ENCODE data around the gene RPA1. TPM values are rescaled to one million over a fixed set of nuclear protein-coding genes. Genes with fewer than 3 reads are reported as not detected.

RPA1 gene
- total and polyA plus RNA-seq, 10 of the 15 experiments (the other 5 are each of a cell fraction or from before 2014, with no cell fraction given) = 35.9 to 198 (median 71.2) TPM

GRCh38 chr17:1834380-1835149, 4.8 kb downstream of the RPA1 start (continued):
- TF ChIP-seq USF1 (IDR thresholded peaks at IDR 0.05; ENCODE audit: borderline replicate concordance, extremely low read length, insufficient read depth, low read depth, low read length) (peak; percentile 6), E2F8 (IDR thresholded peaks at IDR 0.05; ENCODE audit: low read depth, partially characterized antibody) (no peak), SPI1 (IDR thresholded peaks at IDR 0.05; ENCODE audit: borderline replicate concordance, insufficient read depth, low read depth, low read length) (peak; percentile 46; the same call in 1 of the 2 replicates), ZBTB40 (IDR thresholded peaks at IDR 0.05; ENCODE audit: borderline replicate concordance) (no peak), TCF12 (IDR thresholded peaks at IDR 0.05; ENCODE audit: low read depth, low read length) (peak; percentile 14; the same call in 1 of the 2 replicates), SUZ12 (IDR thresholded peaks at IDR 0.05; ENCODE audit: unreplicated experiment) (no peak), EED (IDR thresholded peaks at IDR 0.05; ENCODE audit: low read depth) (peak; percentile 52; the same call in 1 of the 2 replicates), FOXK2 (IDR thresholded peaks at IDR 0.05) (peak; percentile 11; the same call in 1 of the 2 replicates), EZH2 (IDR thresholded peaks at IDR 0.05; ENCODE audit: borderline replicate concordance, control insufficient read depth, low read depth, low read length) (no peak), SIX5 (IDR thresholded peaks at IDR 0.05; ENCODE audit: low read depth, low read length, severe bottlenecking) (no peak)
